ENCODE data around the gene EEPD1. TPM values are rescaled to one million over a fixed set of nuclear protein-coding genes. Genes with fewer than 3 reads are reported as not detected.

EEPD1 gene
- total RNA-seq, 6 experiments from 2014 or later, result 0.95 to 2.7 (median 1.5) TPM

- TF ChIP-seq, protein P1, sequence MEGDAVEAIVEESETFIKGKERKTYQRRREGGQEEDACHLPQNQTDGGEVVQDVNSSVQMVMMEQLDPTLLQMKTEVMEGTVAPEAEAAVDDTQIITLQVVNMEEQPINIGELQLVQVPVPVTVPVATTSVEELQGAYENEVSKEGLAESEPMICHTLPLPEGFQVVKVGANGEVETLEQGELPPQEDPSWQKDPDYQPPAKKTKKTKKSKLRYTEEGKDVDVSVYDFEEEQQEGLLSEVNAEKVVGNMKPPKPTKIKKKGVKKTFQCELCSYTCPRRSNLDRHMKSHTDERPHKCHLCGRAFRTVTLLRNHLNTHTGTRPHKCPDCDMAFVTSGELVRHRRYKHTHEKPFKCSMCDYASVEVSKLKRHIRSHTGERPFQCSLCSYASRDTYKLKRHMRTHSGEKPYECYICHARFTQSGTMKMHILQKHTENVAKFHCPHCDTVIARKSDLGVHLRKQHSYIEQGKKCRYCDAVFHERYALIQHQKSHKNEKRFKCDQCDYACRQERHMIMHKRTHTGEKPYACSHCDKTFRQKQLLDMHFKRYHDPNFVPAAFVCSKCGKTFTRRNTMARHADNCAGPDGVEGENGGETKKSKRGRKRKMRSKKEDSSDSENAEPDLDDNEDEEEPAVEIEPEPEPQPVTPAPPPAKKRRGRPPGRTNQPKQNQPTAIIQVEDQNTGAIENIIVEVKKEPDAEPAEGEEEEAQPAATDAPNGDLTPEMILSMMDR (IDR thresholded peaks at IDR 0.05), result no peak
- H3K4me1 Mint-ChIP-seq (ENCODE audit: low read depth), result peaks cover 17% of the 10 kb centered on the region
- no peak for DNase-seq
- H3K4me3 Mint-ChIP-seq, result no peak overlapping the region
- H3K27me3 Mint-ChIP-seq (ENCODE audit: insufficient read depth), result no peaks in the 10 kb centered on the region
- H3K9me3 Mint-ChIP-seq, result no peaks in the 10 kb centered on the region
- H3K36me3 Mint-ChIP-seq (ENCODE audit: low read depth), result no peaks in the 10 kb centered on the region
- no peak overlapping the region for H3K27ac Mint-ChIP-seq
Observed at GRCh38 chr7:36349626-36350025, 196.6 kb downstream of the EEPD1 start.

Other genes starting within 250 kb of the EEPD1 start
- gene ANLN, start 236.6 kb downstream of the EEPD1 start, total RNA-seq (2021; fragmentation: NEBNext Ultra II Directional; extraction: Animal tissue kit (Norgen Biotek cat#: 25700)), result 100 to 1,000 TPM; 109 to 291 (median 233) TPM

All from HFFc6 (cell line).